ENCODE measurements around the gene SLC15A5.

Gene SLC15A5

GRCh38 chr12:16260206-16260605 is 17.3 kb downstream of the SLC15A5 start:
- DNase-seq (ENCODE audit: low read depth), result no peak

GRCh38 chr12:16258963-16259362 is 18.5 kb downstream of the SLC15A5 start:
- DNase-seq (ENCODE audit: low read depth), result no peak

- no peak for DNase-seq (ENCODE audit: low read depth)
Observed at GRCh38 chr12:16246264-16246663, 31.2 kb downstream of the SLC15A5 start.

GRCh38 chr12:16245209-16245608 is 32.3 kb downstream of the SLC15A5 start:
- no peak for DNase-seq (ENCODE audit: low read depth)

GRCh38 chr12:16243487-16244412 is 33.7 kb downstream of the SLC15A5 start:
- no peak for DNase-seq (ENCODE audit: low read depth)

- no peak for DNase-seq (ENCODE audit: low read depth)
Observed at GRCh38 chr12:16241346-16241745, 36.1 kb downstream of the SLC15A5 start.

- no peak for DNase-seq (ENCODE audit: low read depth)
Observed at GRCh38 chr12:16238661-16239060, 38.8 kb downstream of the SLC15A5 start.

- DNase-seq (ENCODE audit: low read depth), result no peak
Observed at GRCh38 chr12:16229676-16230075, 47.8 kb downstream of the SLC15A5 start.

GRCh38 chr12:16228067-16228466 is 49.4 kb downstream of the SLC15A5 start:
- DNase-seq (ENCODE audit: low read depth), result no peak

- DNase-seq (ENCODE audit: low read depth), result no peak
Observed at GRCh38 chr12:16225692-16226091, 51.8 kb downstream of the SLC15A5 start.

GRCh38 chr12:16224196-16224595 is 53.3 kb downstream of the SLC15A5 start:
- DNase-seq (ENCODE audit: low read depth), result no peak

- no peak for DNase-seq (ENCODE audit: low read depth)
Observed at GRCh38 chr12:16221776-16222175, 55.7 kb downstream of the SLC15A5 start.

- no peak for DNase-seq (ENCODE audit: low read depth)
Observed at GRCh38 chr12:16220120-16220519, 57.4 kb downstream of the SLC15A5 start.

- DNase-seq (ENCODE audit: low read depth), result no peak
Observed at GRCh38 chr12:16218934-16219751, 58.3 kb downstream of the SLC15A5 start.

GRCh38 chr12:16218234-16218633 is 59.3 kb downstream of the SLC15A5 start:
- no peak for DNase-seq (ENCODE audit: low read depth)

GRCh38 chr12:16211731-16212130 is 65.8 kb downstream of the SLC15A5 start:
- no peak for DNase-seq (ENCODE audit: low read depth)

- no peak for DNase-seq (ENCODE audit: low read depth)
Observed at GRCh38 chr12:16198884-16199283, 78.6 kb downstream of the SLC15A5 start.

- DNase-seq (ENCODE audit: low read depth), result no peak
Observed at GRCh38 chr12:16197600-16197999, 79.9 kb downstream of the SLC15A5 start.

- no peak for DNase-seq (ENCODE audit: low read depth)
Observed at GRCh38 chr12:16189849-16190248, 87.6 kb downstream of the SLC15A5 start.

- no peak for DNase-seq (ENCODE audit: low read depth)
Observed at GRCh38 chr12:16187660-16188059, 89.8 kb downstream of the SLC15A5 start.

GRCh38 chr12:16184681-16185080 is 92.8 kb downstream of the SLC15A5 start:
- no peak for DNase-seq (ENCODE audit: low read depth)

- no peak for DNase-seq (ENCODE audit: low read depth)
Observed at GRCh38 chr12:16183541-16183940, 93.9 kb downstream of the SLC15A5 start.

- no peak for DNase-seq (ENCODE audit: low read depth)
Observed at GRCh38 chr12:16175840-16176239, 101.6 kb downstream of the SLC15A5 start.
